WI38 (cell line): Measurements from ENCODE around the gene IFIT5.
A peak's percentile ranks its signal among the peaks of the same experiment; 100 is the strongest.
"Not testable (repeated sequence)": the region's sequence is repeated elsewhere in the genome, so short reads cannot be mapped to it uniquely, and the experiment has no call there.

Source experiments
- H3K4me3 ChIP-seq: 2 replicates; pipeline ENCODE4 v1.5.1; 2011; ENCODE audit warnings: low read depth, mild to moderate bottlenecking, control low read depth, low read length
- CTCF ChIP-seq: IDR thresholded peaks from 2 replicates; pipeline ENCODE4 v1.5.1; 2012; ENCODE audit warnings: low read depth, mild to moderate bottlenecking, control low read depth, low read length

Gene IFIT5

GRCh38 chr10:89388806-89389205, 25.6 kb upstream of the IFIT5 start:
- H3K4me3 ChIP-seq: no peak overlapping the region
- no peak for TF ChIP-seq CTCF

- no peak for TF ChIP-seq CTCF
- H3K4me3 ChIP-seq: no peak overlapping the region
These were observed 25.1 kb upstream of the IFIT5 start for GRCh38 chr10:89389254-89389653.

- H3K4me3 ChIP-seq: no peak overlapping the region
- TF ChIP-seq CTCF: no peak
These were observed 23.7 kb upstream of the IFIT5 start for GRCh38 chr10:89390476-89391225.

- H3K4me3 ChIP-seq: not testable (repeated sequence)
These were observed 23.2 kb upstream of the IFIT5 start for GRCh38 chr10:89391226-89391576.

GRCh38 chr10:89391907-89392756, 22.2 kb upstream of the IFIT5 start, which contains the start of gene IFIT1:
Gene IFIT1, plus strand, starts transcription at chr10:89392623. Its CDS starts 90 bp downstream, at chr10:89392713.
- no peak for TF ChIP-seq CTCF
- H3K4me3 ChIP-seq: peak within 1 kb of the TSS; percentile 69

GRCh38 chr10:89392974-89393373, 21.4 kb upstream of the IFIT5 start:
- TF ChIP-seq CTCF: no peak
- H3K4me3 ChIP-seq: peak overlapping the region; percentile 69

GRCh38 chr10:89393898-89394297, 20.5 kb upstream of the IFIT5 start:
- TF ChIP-seq CTCF: no peak
- peak overlapping the region; percentile 69 for H3K4me3 ChIP-seq
